ENCODE measurements around the gene FXN.

The FXN gene

DNA sequence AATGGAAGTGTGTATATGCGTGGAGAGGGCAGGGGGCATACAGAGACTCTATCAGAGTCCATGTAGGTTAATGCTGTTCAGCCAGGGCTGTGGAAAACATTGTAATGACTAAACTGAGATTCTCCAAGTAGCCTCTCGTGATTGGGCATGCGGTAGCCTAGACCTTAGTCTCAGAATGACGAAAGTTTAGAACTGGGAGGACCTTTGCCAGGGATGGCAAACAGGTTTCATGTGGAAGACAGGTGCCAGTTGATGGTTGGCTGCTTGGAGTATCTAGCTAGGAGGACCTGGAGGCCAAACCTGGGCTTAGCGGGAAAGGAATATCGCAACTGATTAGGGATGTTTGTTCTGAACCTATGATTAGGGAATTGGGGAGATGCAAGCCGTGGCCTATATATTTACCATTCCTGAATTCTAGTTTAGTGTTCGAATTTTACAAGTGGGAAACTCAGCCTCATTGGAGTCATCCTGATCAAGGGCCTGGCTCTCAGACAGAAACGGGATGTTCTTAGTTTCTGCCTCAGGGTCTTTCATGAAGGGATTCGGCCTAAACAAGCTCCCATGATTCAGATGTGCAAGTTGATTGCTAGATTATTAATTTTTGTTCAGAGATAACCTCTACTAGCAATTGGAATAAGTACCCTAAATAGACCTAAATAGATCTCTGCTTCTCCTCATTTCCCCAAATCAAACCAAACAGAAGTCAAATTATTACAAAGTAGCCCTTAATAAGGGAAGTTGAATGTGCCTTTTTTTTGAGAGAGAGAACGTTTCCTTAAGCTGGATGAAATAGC is 111.7 kb downstream of the FXN start:
- DNase-seq = no peak

DNA sequence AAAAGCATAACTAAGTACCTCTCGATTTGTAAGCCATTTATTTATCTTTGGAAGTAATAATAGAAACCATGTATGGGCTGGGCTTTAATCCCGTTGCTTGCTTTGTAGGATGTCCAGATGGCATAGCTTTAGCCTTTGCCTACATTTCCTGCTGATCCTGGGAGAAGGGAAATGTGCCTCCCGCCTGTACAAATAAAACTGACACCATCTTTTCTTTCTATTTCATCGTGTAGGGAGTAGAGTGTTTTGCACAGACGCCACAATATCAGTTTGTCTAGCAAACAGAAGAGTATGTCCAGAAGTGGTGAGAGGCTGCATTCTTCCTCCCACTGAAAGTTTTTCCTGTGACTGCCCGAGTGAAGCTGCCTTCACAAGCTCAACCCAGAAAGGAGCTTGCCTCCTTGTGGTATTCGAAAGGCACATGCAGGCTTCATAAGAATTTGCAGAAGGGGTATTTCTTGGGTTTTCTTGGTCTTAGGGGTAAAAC is 113.8 kb downstream of the FXN start:
- peak; percentile 25 for DNase-seq

Measured in amniotic stem cell (primary cell).